HepG2 (cell line): ENCODE results near the gene DHRS13. TPM values are rescaled to one million over a fixed set of nuclear protein-coding genes. Genes with fewer than 3 reads are reported as not detected.

Experiments used
- MAZ ChIP-seq, 2 experiments: sonication (generic) in 1 of 2; formaldehyde crosslinking in 1 of 2; IDR thresholded peaks; 2 replicates each; pipeline versions ENCODE4 v1.5.0 to v1.6.1; 2012 to 2020; ENCODE audit warnings: low read depth in 2 of 2, mild to moderate bottlenecking in 2 of 2, borderline replicate concordance in 1 of 2, improper control_type of control experiment in 1 of 2, low read length in 1 of 2, missing genetic modification reagents in 1 of 2, moderate library complexity in 1 of 2
- NR2F1 ChIP-seq, 2 experiments: fragments of 450-650 bp in 1 of 2; formaldehyde crosslinking in 1 of 2; IDR thresholded peaks; 2 replicates each; pipeline versions ENCODE4 v1.5.0 to v1.6.1; 2016 to 2020; ENCODE audit warnings: mild to moderate bottlenecking in 1 of 2, missing compliant biosample characterization in 1 of 2, missing genetic modification reagents in 1 of 2, moderate library complexity in 1 of 2
- PBX2 ChIP-seq: IDR thresholded peaks from 2 replicates; pipeline ENCODE4 v1.6.1; 2016; ENCODE audit warnings: control low read depth
- PPARG ChIP-seq: conservative IDR thresholded peaks from 2 replicates; pipeline ENCODE4 v1.6.1; 2016; ENCODE audit warnings: missing biosample characterization, missing genetic modification reagents
- RARG ChIP-seq: sonication (generic); formaldehyde crosslinking; IDR thresholded peaks from 2 replicates; pipeline ENCODE4 v1.4.0; 2020; ENCODE audit warnings: low read depth, mild to moderate bottlenecking, missing genetic modification reagents
- RBM39 ChIP-seq: fragments of 200-400 bp; formaldehyde crosslinking; IDR thresholded peaks from one replicate; pipeline ENCODE4 v1.6.1; 2018; ENCODE audit warnings: antibody characterized with exemption, mild to moderate bottlenecking, low read depth, low read length; ENCODE audit not compliant: poor library complexity, severe bottlenecking
- THYN1 ChIP-seq: sonication (generic); formaldehyde crosslinking; IDR thresholded peaks from 2 replicates; pipeline ENCODE4 v1.8.1; 2023; ENCODE audit warnings: low read depth, mild to moderate bottlenecking, moderate library complexity, missing genetic modification reagents, borderline replicate concordance
- ZBTB25 ChIP-seq: IDR thresholded peaks from 2 replicates; pipeline ENCODE4 v1.6.1; 2018; ENCODE audit warnings: missing genetic modification reagents
- ZNF335 ChIP-seq: sonication (generic); formaldehyde crosslinking; IDR thresholded peaks from 2 replicates; pipeline ENCODE4 v1.4.0; 2020; ENCODE audit warnings: missing genetic modification reagents
- ZNF879 ChIP-seq: sonication (generic); formaldehyde crosslinking; IDR thresholded peaks from 2 replicates; pipeline ENCODE4 v1.8.1; 2023; ENCODE audit warnings: missing genetic modification reagents
- polyA plus RNA-seq, 8 experiments: library from polyadenylated mRNA; depleted of rRNA in 3 of 8; stranded (reverse) in 7 of 8; unstranded in 1 of 8; fragments of >200 nt; fragmentation: Illumina TruSeq in 4 of 8; extraction: Trizol in 4 of 8; gene quantifications; 2 replicates each; pipeline versions ENCODE4 v1.2.1 to v1.2.3, GENCODE V29; 2011 to 2016; ENCODE audit warnings: low read depth in 4 of 8, missing spikeins in 1 of 8, mixed read lengths in 1 of 8; ENCODE audit not compliant: insufficient read depth in 1 of 8
- total RNA-seq, 5 experiments: library from RNA; depleted of rRNA; stranded (reverse); fragments of >200 nt; fragmentation: Illumina TruSeq; extraction: Trizol; gene quantifications; 2 replicates each; pipeline ENCODE4 v1.2.3, GENCODE V29; 2016; ENCODE audit warnings: low read depth in 1 of 5
- TF ChIP-seq, protein P1 (sequence below): sonication (generic); formaldehyde crosslinking; IDR thresholded peaks from 2 replicates; pipeline ENCODE4 v1.5.1; 2020; ENCODE audit warnings: missing genetic modification reagents, mild to moderate bottlenecking, borderline replicate concordance
- TF ChIP-seq, protein P2 (sequence below), 2 experiments: sonication (generic) in 1 of 2; formaldehyde crosslinking in 1 of 2; IDR thresholded peaks; 2 replicates each; pipeline versions ENCODE4 v1.4.0 to v1.6.1; 2016 to 2020; ENCODE audit warnings: borderline replicate concordance in 1 of 2, low read depth in 1 of 2, mild to moderate bottlenecking in 1 of 2, missing genetic modification reagents in 1 of 2
- TF ChIP-seq, protein P3 (sequence below): sonication (generic); formaldehyde crosslinking; IDR thresholded peaks from 2 replicates; pipeline ENCODE4 v1.4.0; 2020; ENCODE audit warnings: missing genetic modification reagents, borderline replicate concordance

The DHRS13 gene
- total and polyA plus RNA-seq, 2 of the 13 experiments (the other 11 are each of a cell fraction or from before 2014, with no cell fraction given) = 11.8 to 12.6 TPM

- TF ChIP-seq, protein P1, sequence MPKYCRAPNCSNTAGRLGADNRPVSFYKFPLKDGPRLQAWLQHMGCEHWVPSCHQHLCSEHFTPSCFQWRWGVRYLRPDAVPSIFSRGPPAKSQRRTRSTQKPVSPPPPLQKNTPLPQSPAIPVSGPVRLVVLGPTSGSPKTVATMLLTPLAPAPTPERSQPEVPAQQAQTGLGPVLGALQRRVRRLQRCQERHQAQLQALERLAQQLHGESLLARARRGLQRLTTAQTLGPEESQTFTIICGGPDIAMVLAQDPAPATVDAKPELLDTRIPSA = no peak; the same call in 1 of the 2 replicates
- TF ChIP-seq RARG (CRISPR knock-in tag) = 0 out of 2 replicates have a peak, but pooled peaks have one; percentile 58
- TF ChIP-seq ZBTB25 (CRISPR knock-in tag) = peak; percentile 85; the same call in 1 of the 2 replicates
- 0 out of 2 replicates have a peak, but pooled peaks have one; percentile 64 for TF ChIP-seq ZNF879 (CRISPR knock-in tag)
- TF ChIP-seq NR2F1 (CRISPR knock-in tag; IDR thresholded peaks at IDR 0.05) = peak in 1 of 2 experiments; percentile 49; a peak in 1 of 4 replicates
- no peak for TF ChIP-seq PPARG (CRISPR knock-in tag)
- no peak for TF ChIP-seq THYN1
- TF ChIP-seq RBM39 = no peak
- no peak for TF ChIP-seq PBX2 (CRISPR knock-in tag)
- TF ChIP-seq, protein P2, sequence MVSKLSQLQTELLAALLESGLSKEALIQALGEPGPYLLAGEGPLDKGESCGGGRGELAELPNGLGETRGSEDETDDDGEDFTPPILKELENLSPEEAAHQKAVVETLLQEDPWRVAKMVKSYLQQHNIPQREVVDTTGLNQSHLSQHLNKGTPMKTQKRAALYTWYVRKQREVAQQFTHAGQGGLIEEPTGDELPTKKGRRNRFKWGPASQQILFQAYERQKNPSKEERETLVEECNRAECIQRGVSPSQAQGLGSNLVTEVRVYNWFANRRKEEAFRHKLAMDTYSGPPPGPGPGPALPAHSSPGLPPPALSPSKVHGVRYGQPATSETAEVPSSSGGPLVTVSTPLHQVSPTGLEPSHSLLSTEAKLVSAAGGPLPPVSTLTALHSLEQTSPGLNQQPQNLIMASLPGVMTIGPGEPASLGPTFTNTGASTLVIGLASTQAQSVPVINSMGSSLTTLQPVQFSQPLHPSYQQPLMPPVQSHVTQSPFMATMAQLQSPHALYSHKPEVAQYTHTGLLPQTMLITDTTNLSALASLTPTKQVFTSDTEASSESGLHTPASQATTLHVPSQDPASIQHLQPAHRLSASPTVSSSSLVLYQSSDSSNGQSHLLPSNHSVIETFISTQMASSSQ (IDR thresholded peaks at IDR 0.05; ENCODE audit: low read depth) = 0 out of 2 replicates have a peak, but pooled peaks have one; percentile 48
- TF ChIP-seq, protein P2 (CRISPR knock-in tag; IDR thresholded peaks at IDR 0.05; ENCODE audit: borderline replicate concordance) = peak; percentile 89
- TF ChIP-seq, protein P3, sequence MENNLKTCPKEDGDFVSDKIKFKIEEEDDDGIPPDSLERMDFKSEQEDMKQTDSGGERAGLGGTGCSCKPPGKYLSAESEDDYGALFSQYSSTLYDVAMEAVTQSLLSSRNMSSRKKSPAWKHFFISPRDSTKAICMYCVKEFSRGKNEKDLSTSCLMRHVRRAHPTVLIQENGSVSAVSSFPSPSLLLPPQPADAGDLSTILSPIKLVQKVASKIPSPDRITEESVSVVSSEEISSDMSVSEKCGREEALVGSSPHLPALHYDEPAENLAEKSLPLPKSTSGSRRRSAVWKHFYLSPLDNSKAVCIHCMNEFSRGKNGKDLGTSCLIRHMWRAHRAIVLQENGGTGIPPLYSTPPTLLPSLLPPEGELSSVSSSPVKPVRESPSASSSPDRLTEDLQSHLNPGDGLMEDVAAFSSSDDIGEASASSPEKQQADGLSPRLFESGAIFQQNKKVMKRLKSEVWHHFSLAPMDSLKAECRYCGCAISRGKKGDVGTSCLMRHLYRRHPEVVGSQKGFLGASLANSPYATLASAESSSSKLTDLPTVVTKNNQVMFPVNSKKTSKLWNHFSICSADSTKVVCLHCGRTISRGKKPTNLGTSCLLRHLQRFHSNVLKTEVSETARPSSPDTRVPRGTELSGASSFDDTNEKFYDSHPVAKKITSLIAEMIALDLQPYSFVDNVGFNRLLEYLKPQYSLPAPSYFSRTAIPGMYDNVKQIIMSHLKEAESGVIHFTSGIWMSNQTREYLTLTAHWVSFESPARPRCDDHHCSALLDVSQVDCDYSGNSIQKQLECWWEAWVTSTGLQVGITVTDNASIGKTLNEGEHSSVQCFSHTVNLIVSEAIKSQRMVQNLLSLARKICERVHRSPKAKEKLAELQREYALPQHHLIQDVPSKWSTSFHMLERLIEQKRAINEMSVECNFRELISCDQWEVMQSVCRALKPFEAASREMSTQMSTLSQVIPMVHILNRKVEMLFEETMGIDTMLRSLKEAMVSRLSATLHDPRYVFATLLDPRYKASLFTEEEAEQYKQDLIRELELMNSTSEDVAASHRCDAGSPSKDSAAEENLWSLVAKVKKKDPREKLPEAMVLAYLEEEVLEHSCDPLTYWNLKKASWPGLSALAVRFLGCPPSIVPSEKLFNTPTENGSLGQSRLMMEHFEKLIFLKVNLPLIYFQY (CRISPR knock-in tag) = no peak; the same call in 1 of the 2 replicates
- TF ChIP-seq MAZ (IDR thresholded peaks at IDR 0.05; ENCODE audit: borderline replicate concordance, low read depth, low read length) = 0 out of 2 replicates have a peak, but pooled peaks have one; percentile 25
- TF ChIP-seq MAZ (CRISPR knock-in tag; IDR thresholded peaks at IDR 0.05; ENCODE audit: low read depth) = no peak; the same call in 1 of the 2 replicates
- peak; percentile 52; the same call in 1 of the 2 replicates for TF ChIP-seq ZNF335
Measured at GRCh38 chr17:28951991-28952975, 49.4 kb upstream of the DHRS13 start (continued).
